Osteoblast (primary cell): ENCODE data around the gene RAB32. TPM values are rescaled to one million over a fixed set of nuclear protein-coding genes. Genes with fewer than 3 reads are reported as not detected.

ENCODE experiments used
- DNase-seq: peaks from one replicate; pipeline ENCODE4 v3.0.0; 2011; ENCODE audit warnings: low spot score, mixed read lengths; ENCODE audit not compliant: insufficient read length; ENCODE audit errors: missing footprints
- H2AFZ ChIP-seq: 2 replicates; pipeline ENCODE4 v1.6.0; 2011; ENCODE audit warnings: mild to moderate bottlenecking, low read length
- H3K27ac ChIP-seq: 2 replicates; pipeline ENCODE4 v1.5.1; 2011; ENCODE audit warnings: mild to moderate bottlenecking, low read depth, low read length, moderate library complexity
- H3K27me3 ChIP-seq: 2 replicates; pipeline ENCODE4 v1.6.0; 2012; ENCODE audit warnings: mild to moderate bottlenecking, control low read depth, inconsistent platforms, low read length, moderate library complexity; ENCODE audit not compliant: insufficient read depth
- H3K36me3 ChIP-seq: 2 replicates; pipeline ENCODE4 v1.5.1; 2011; ENCODE audit warnings: mild to moderate bottlenecking, low read length, control low read depth, moderate library complexity; ENCODE audit not compliant: insufficient read depth
- H3K4me1 ChIP-seq: 2 replicates; pipeline ENCODE4 v1.5.1; 2011; ENCODE audit warnings: mild to moderate bottlenecking, low read length, control low read depth, moderate library complexity; ENCODE audit not compliant: insufficient read depth
- H3K4me2 ChIP-seq: 2 replicates; pipeline ENCODE4 v1.6.0; 2011; ENCODE audit warnings: mild to moderate bottlenecking, low read length; ENCODE audit not compliant: insufficient read depth
- H3K4me3 ChIP-seq: fragments of 200-600 bp; sonication (generic); 3 replicates; pipeline ENCODE4 v1.5.1; 2012; ENCODE audit warnings: mild to moderate bottlenecking, low read length, inconsistent platforms; ENCODE audit not compliant: insufficient read depth
- H3K79me2 ChIP-seq: 2 replicates; pipeline ENCODE4 v1.6.0; 2012; ENCODE audit warnings: mild to moderate bottlenecking, low read length, control low read depth, inconsistent platforms; ENCODE audit not compliant: insufficient read depth
- H3K9me3 ChIP-seq: 2 replicates; pipeline ENCODE4 v1.5.1; 2011; ENCODE audit warnings: low read depth, low read length, control low read depth
- H4K20me1 ChIP-seq: 2 replicates; pipeline ENCODE4 v1.6.0; 2012; ENCODE audit warnings: mild to moderate bottlenecking, low read length, control low read depth; ENCODE audit not compliant: insufficient read depth
- total RNA-seq: library from RNA; depleted of rRNA; stranded (reverse); fragments of >200 nt; gene quantifications from 2 replicates; pipeline ENCODE4 v1.2.3, GENCODE V29; 2012
- TF ChIP-seq, protein P1 (sequence below): IDR thresholded peaks from 2 replicates; pipeline ENCODE4 v1.5.1; 2011; ENCODE audit warnings: mild to moderate bottlenecking, low read depth, low read length, moderate library complexity; ENCODE audit errors: extremely low read depth

Gene RAB32
- total RNA-seq, 1 donor = 115 TPM

DNA sequence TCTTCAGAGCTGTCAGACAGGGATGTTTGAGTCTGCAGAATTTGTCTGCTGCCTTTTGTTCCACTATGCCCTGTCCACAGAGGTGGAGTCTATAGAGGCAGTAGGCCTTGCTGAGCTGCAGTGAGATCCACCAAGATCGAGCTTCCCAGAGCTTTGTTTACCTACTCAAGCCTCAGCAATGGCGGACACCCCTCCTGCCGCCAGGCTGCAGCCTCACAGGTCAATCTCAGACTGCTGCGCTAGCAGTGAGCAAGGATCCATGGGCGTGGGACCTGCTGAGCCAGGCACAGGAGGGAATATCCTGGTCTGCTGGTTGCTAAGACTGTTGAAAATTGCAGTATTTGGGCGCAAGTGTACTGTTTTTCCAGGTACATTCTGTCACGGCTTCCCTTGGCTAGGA is 28.4 kb upstream of the RAB32 start:
- Histone ChIP-seq H3K4me2 (no peak overlapping the region), H3K27me3 (no peaks in the 10 kb centered on the region), H3K36me3 (no peaks in the 10 kb centered on the region), H3K9me3 (no peaks in the 10 kb centered on the region), H4K20me1 (no peaks in the 10 kb centered on the region), H3K79me2 (no peaks in the 10 kb centered on the region), H3K4me1 (no peaks in the 10 kb centered on the region), H3K27ac (no peak overlapping the region), H3K4me3 (no peak overlapping the region), H2AFZ (no peak overlapping the region)
- no peak for DNase-seq
- TF ChIP-seq, protein P1, sequence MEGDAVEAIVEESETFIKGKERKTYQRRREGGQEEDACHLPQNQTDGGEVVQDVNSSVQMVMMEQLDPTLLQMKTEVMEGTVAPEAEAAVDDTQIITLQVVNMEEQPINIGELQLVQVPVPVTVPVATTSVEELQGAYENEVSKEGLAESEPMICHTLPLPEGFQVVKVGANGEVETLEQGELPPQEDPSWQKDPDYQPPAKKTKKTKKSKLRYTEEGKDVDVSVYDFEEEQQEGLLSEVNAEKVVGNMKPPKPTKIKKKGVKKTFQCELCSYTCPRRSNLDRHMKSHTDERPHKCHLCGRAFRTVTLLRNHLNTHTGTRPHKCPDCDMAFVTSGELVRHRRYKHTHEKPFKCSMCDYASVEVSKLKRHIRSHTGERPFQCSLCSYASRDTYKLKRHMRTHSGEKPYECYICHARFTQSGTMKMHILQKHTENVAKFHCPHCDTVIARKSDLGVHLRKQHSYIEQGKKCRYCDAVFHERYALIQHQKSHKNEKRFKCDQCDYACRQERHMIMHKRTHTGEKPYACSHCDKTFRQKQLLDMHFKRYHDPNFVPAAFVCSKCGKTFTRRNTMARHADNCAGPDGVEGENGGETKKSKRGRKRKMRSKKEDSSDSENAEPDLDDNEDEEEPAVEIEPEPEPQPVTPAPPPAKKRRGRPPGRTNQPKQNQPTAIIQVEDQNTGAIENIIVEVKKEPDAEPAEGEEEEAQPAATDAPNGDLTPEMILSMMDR = no peak

DNA sequence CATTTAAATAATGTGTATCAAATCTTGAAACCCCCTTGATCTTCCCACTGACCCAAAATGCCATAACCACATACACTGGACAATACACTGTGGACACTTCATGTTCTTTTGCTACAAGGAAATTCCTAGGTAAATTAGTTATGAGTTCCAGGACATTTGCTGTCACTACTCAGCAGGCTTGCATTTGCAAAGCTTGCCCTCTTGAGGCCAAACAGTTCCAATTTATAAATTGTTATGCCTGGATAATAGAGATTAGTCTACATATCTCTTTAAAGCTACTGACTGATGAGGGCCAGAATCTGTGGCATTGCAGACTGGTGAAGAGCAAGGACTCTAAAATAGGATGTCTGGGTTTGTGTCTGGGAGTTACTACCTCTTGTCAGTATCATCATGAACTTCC is 17.4 kb upstream of the RAB32 start:
- H4K20me1 ChIP-seq = no peaks in the 10 kb centered on the region
- H3K4me2 ChIP-seq = no peak overlapping the region
- TF ChIP-seq, protein P1 = peak; percentile 43
- no peaks in the 10 kb centered on the region for H3K27me3 ChIP-seq
- no peak for DNase-seq
- no peaks in the 10 kb centered on the region for H3K36me3 ChIP-seq
- H3K9me3 ChIP-seq = no peaks in the 10 kb centered on the region
- no peak overlapping the region for H3K27ac ChIP-seq
- no peaks in the 10 kb centered on the region for H3K4me1 ChIP-seq
- H2AFZ ChIP-seq = no peak overlapping the region
- H3K4me3 ChIP-seq = no peak overlapping the region
- no peaks in the 10 kb centered on the region for H3K79me2 ChIP-seq

DNA sequence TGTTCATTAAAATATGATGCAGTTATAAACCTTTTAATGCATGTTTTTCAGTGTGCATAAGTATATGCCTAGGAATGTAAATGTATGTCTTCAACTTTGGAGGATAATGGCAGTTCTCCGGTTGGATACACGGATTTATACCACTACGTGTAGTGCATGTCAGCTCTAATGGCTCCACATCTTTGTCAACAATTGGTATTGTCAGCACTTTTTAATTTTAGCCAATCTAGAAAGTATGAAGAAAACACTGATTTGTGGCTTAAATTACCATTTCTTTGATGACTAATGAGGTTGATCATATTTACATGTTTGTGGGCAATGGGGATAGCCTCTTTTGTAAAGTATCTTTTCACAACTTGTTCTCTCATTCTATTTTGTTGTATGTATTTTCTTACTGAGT is 10.9 kb upstream of the RAB32 start:
- Histone ChIP-seq H3K36me3 (no peaks in the 10 kb centered on the region), H3K27me3 (no peaks in the 10 kb centered on the region), H2AFZ (no peak overlapping the region), H3K27ac (no peak overlapping the region), H3K4me3 (no peak overlapping the region), H3K9me3 (no peaks in the 10 kb centered on the region), H3K4me2 (no peak overlapping the region), H4K20me1 (no peaks in the 10 kb centered on the region), H3K79me2 (no peaks in the 10 kb centered on the region), H3K4me1 (no peaks in the 10 kb centered on the region)
- no peak for DNase-seq
- TF ChIP-seq, protein P1 = no peak

DNA sequence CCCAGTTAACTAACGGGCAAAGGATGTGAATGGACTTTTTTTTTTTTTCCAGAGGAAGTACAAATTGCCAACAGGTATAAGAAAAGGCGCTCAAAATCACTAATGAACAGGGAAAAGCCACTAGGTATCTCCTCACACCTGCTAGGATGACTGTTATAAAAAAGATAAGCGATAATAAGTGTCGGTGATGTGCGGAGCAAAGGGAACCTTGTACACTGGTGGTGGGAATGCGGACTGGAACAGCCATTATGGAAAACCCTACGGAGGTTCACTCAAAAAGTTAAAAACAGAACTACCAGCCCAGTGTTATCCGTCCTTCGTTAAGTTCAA is 787 bp upstream of the RAB32 start:
- Histone ChIP-seq H3K36me3 (no peaks in the 10 kb centered on the region), H2AFZ (peak overlapping the region; percentile 85), H4K20me1 (no peaks in the 10 kb centered on the region), H3K27ac (peak overlapping the region; percentile 50), H3K27me3 (no peaks in the 10 kb centered on the region), H3K4me1 (peaks cover 25% of the 10 kb centered on the region), H3K9me3 (no peaks in the 10 kb centered on the region), H3K4me2 (peak overlapping the region; percentile 78), H3K79me2 (peaks cover 27% of the 10 kb centered on the region), H3K4me3 (peak overlapping the region; percentile 86)
- TF ChIP-seq, protein P1 = no peak
- DNase-seq = peak; percentile 25
